ES-I3 (cell line): ENCODE data around the gene ECHS1.

Experiments used
- H3K36me3 ChIP-seq: 2 replicates; pipeline ENCODE4 v1.6.1; 2013; ENCODE audit warnings: mild to moderate bottlenecking, low read length, control low read depth, moderate library complexity; ENCODE audit not compliant: insufficient read depth
- H3K4me1 ChIP-seq: 2 replicates; pipeline ENCODE4 v1.6.1; 2013; ENCODE audit warnings: mild to moderate bottlenecking, control low read depth, low read length; ENCODE audit not compliant: insufficient read depth
- H3K9ac ChIP-seq: 2 replicates; pipeline ENCODE4 v1.6.1; 2013; ENCODE audit warnings: low read depth, mild to moderate bottlenecking, low read length, moderate library complexity
- H3K9me3 ChIP-seq: 2 replicates; pipeline ENCODE4 v1.6.1; 2013; ENCODE audit warnings: mild to moderate bottlenecking, low read length, moderate library complexity; ENCODE audit not compliant: control insufficient read depth, insufficient read depth

ECHS1 gene

GRCh38 chr10:133405272-133405671 lies 32.1 kb upstream of the ECHS1 start:
- no peak overlapping the region for H3K9ac ChIP-seq
- peaks cover 11% of the 10 kb centered on the region for H3K36me3 ChIP-seq
- 0 out of 2 replicates have a peak, but pooled peaks cover 3% of the 10 kb centered on the region for H3K9me3 ChIP-seq
- no peaks in the 10 kb centered on the region for H3K4me1 ChIP-seq

- Histone ChIP-seq H3K4me1 (no peaks in the 10 kb centered on the region), H3K9me3 (no peaks in the 10 kb centered on the region), H3K36me3 (peaks cover 10% of the 10 kb centered on the region), H3K9ac (no peak overlapping the region)
Measured at GRCh38 chr10:133403784-133404183, 30.6 kb upstream of the ECHS1 start.

GRCh38 chr10:133403359-133403758 lies 30.2 kb upstream of the ECHS1 start:
- Histone ChIP-seq H3K4me1 (no peaks in the 10 kb centered on the region), H3K36me3 (peaks cover 7% of the 10 kb centered on the region)

GRCh38 chr10:133401981-133402725 lies 29.0 kb upstream of the ECHS1 start:
- H3K9ac ChIP-seq, result no peak overlapping the region
- peaks cover 6% of the 10 kb centered on the region for H3K36me3 ChIP-seq
- H3K9me3 ChIP-seq, result no peaks in the 10 kb centered on the region
- H3K4me1 ChIP-seq, result no peaks in the 10 kb centered on the region

More at GRCh38 chr10:133403359-133403758, 30.2 kb upstream of the ECHS1 start:
- Histone ChIP-seq H3K9me3 (no peaks in the 10 kb centered on the region), H3K9ac (no peak overlapping the region)

- no peaks in the 10 kb centered on the region for H3K9me3 ChIP-seq
- H3K36me3 ChIP-seq, result peaks cover 6% of the 10 kb centered on the region
- no peaks in the 10 kb centered on the region for H3K4me1 ChIP-seq
- no peak overlapping the region for H3K9ac ChIP-seq
Measured at GRCh38 chr10:133401500-133401899, 28.3 kb upstream of the ECHS1 start.

GRCh38 chr10:133400624-133401424 lies 27.7 kb upstream of the ECHS1 start:
- Histone ChIP-seq H3K9ac (no peak overlapping the region), H3K4me1 (no peaks in the 10 kb centered on the region), H3K9me3 (no peaks in the 10 kb centered on the region), H3K36me3 (peaks cover 6% of the 10 kb centered on the region)

GRCh38 chr10:133399123-133399601 lies 26.0 kb upstream of the ECHS1 start:
- no peaks in the 10 kb centered on the region for H3K9me3 ChIP-seq
- H3K36me3 ChIP-seq, result peaks cover 4% of the 10 kb centered on the region
- H3K4me1 ChIP-seq, result no peaks in the 10 kb centered on the region
- no peak overlapping the region for H3K9ac ChIP-seq

- peaks cover 4% of the 10 kb centered on the region for H3K36me3 ChIP-seq
- H3K9me3 ChIP-seq, result no peaks in the 10 kb centered on the region
- H3K4me1 ChIP-seq, result no peaks in the 10 kb centered on the region
- no peak overlapping the region for H3K9ac ChIP-seq
Measured at GRCh38 chr10:133397938-133398337, 24.8 kb upstream of the ECHS1 start.

GRCh38 chr10:133396035-133396624 lies 23.0 kb upstream of the ECHS1 start:
- peaks cover 4% of the 10 kb centered on the region for H3K36me3 ChIP-seq
- H3K9me3 ChIP-seq, result no peaks in the 10 kb centered on the region
- H3K9ac ChIP-seq, result no peak overlapping the region
- no peaks in the 10 kb centered on the region for H3K4me1 ChIP-seq

- H3K9me3 ChIP-seq, result no peaks in the 10 kb centered on the region
- peaks cover 5% of the 10 kb centered on the region; the same call in 1 of the 2 replicates for H3K4me1 ChIP-seq
- no peaks in the 10 kb centered on the region; the same call in none of the 2 replicates for H3K36me3 ChIP-seq
Measured at GRCh38 chr10:133394801-133395221, 21.7 kb upstream of the ECHS1 start.

GRCh38 chr10:133394064-133394663 lies 21.0 kb upstream of the ECHS1 start, which contains the start of gene MTG1:
Gene MTG1 (plus strand): TSS chr10:133394157. CDS start chr10:133394221, 64 bp downstream.
- Histone ChIP-seq H3K9ac (peak within 1 kb of the TSS; percentile 88), H3K9me3 (no peaks in the 10 kb centered on the region), H3K36me3 (no peaks in the 10 kb centered on the region; the same call in 1 of the 2 replicates), H3K4me1 (peaks cover 5% of the 10 kb centered on the region; the same call in 1 of the 2 replicates)

More at GRCh38 chr10:133394801-133395221, 21.7 kb upstream of the ECHS1 start:
- H3K9ac ChIP-seq, result peak overlapping the region; percentile 88

GRCh38 chr10:133393401-133394063 lies 20.4 kb upstream of the ECHS1 start:
- H3K9ac ChIP-seq, result peak overlapping the region; percentile 41; the same call in 1 of the 2 replicates

GRCh38 chr10:133391761-133392518 lies 18.8 kb upstream of the ECHS1 start:
- H3K4me1 ChIP-seq, result peaks cover 5% of the 10 kb centered on the region; the same call in 1 of the 2 replicates
- no peak overlapping the region for H3K9ac ChIP-seq
- H3K9me3 ChIP-seq, result no peaks in the 10 kb centered on the region
- no peaks in the 10 kb centered on the region for H3K36me3 ChIP-seq

More at GRCh38 chr10:133393401-133394063, 20.4 kb upstream of the ECHS1 start:
- no peaks in the 10 kb centered on the region; the same call in 1 of the 2 replicates for H3K36me3 ChIP-seq
- no peaks in the 10 kb centered on the region for H3K9me3 ChIP-seq
- peaks cover 5% of the 10 kb centered on the region; the same call in 1 of the 2 replicates for H3K4me1 ChIP-seq
